ENCODE results near the gene MT2A.

The MT2A gene

GRCh38 chr16:56640076-56640475, 31.7 kb downstream of the MT2A start:
- no peak for DNase-seq

DNA sequence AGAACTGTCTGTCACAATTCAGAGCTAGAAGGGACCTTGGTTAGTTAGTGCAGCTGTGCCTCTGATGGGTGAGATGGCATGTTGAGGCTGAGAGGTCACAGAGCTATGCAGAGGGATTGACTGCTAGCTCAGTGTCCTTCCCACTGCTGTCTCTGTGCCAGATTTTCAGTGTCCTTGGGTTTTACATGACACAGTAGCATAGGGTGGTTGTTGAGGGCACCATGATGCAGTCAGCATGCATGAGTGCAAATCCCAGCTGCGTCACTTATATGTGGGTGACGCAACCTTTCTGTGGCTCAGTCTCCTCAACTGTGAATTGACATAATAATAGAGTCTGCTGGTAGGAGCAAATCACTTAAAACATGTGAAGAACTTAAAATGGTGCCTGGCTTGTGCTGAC, 32.8 kb downstream of the MT2A start:
- DNase-seq = no peak

GRCh38 chr16:56643080-56643778, 34.8 kb downstream of the MT2A start:
- peak in 1 of 2 donors; percentile 21 for DNase-seq

GRCh38 chr16:56643833-56644232, 35.4 kb downstream of the MT2A start:
- no peak for DNase-seq

GRCh38 chr16:56645311-56645710, 36.9 kb downstream of the MT2A start:
- no peak for DNase-seq

GRCh38 chr16:56645838-56646237, 37.5 kb downstream of the MT2A start:
- no peak for DNase-seq

DNA sequence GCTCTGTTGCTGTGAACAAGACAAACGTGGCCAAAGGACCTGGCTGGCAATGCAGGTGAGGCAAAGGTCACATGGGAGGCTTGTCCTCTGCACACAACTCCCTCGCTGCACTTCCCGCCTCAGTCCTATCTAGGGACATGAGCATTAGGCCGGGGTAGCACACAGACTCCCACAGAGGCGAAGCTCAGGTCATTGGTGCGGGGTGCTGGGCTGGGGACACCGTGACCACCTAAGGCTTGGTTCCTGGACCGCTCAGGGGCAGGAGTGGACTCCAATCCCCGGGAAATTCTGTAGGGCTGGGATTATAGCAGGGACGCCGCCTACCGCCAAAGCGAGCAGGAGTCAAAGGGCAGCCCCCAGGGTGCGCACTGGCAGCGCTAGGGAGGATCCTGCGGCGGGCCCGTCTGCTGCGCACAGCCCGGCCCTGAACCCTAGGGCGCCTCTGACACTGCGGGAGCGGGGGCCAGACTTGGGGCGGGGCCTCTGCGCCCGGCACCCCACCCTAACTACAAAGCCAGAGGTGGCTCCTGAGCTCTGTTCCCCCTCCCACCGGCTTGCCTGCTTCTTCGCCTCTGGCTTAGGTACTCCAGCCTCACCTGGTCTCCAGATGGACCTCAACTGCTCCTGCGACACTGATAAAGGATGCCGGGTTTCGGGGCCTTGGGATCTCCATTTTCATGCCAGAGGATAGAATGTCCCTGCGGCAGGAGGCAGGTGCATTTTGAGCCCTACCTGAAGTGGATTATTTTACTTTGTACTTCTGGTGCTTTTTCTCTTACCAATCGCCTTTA, 39.5 kb downstream of the MT2A start:
- no peak for DNase-seq

DNA sequence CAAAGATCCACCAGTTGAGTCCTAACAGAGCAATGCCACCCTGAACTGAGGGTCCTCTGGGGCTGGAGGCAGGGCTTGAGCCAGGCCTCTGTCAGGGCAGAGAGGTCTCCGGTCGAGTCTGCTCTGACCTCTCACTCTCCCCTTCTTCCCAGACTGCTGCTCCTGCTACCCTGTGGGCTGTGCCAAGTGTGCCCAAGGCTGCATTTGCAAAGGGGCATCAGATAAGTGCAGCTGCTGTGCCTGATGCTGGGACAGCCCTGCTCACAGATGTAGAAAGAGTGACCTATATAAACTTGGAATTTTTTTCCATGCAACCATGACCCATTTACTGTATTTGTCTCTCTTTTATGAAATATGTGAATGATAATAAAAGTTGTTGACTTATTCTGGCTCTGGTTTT, 40.9 kb downstream of the MT2A start:
- no peak for DNase-seq

- no peak for DNase-seq
Measured at GRCh38 chr16:56649820-56650219, 41.4 kb downstream of the MT2A start.

GRCh38 chr16:56651586-56651985, 43.2 kb downstream of the MT2A start, which contains the start of gene MT1B:
Gene MT1B (plus strand): TSS chr16:56651886. CDS start chr16:56651954, 68 bp downstream.
- DNase-seq = no peak

- no peak for DNase-seq
Measured at GRCh38 chr16:56652600-56652999, 44.2 kb downstream of the MT2A start.

GRCh38 chr16:56653218-56653617, 44.8 kb downstream of the MT2A start:
- no peak for DNase-seq

GRCh38 chr16:56657555-56658326, 49.4 kb downstream of the MT2A start, which contains the start of gene MT1F:
Gene MT1F (plus strand): TSS chr16:56657959. CDS start chr16:56658059, 100 bp downstream.
- peak in 1 of 2 donors; percentile 57 for DNase-seq

GRCh38 chr16:56658327-56658875, 50.0 kb downstream of the MT2A start:
- DNase-seq = no peak
